IPS DF 6.9 (cell line): ENCODE data around the gene SCOC.

ENCODE experiments used
- DNase-seq: peaks from one replicate; pipeline ENCODE4 v3.0.0-alpha.2; 2013; ENCODE audit warnings: low read depth, low spot score
- H3K27ac ChIP-seq: one replicate; pipeline ENCODE4 v1.5.1; 2013; ENCODE audit warnings: low read length, control low read depth
- H3K27me3 ChIP-seq: 2 replicates; pipeline ENCODE4 v1.6.1; 2013; ENCODE audit warnings: mild to moderate bottlenecking, low read length; ENCODE audit not compliant: control insufficient read depth, insufficient read depth
- H3K36me3 ChIP-seq: 2 replicates; pipeline ENCODE4 v1.6.1; 2013; ENCODE audit warnings: low read length; ENCODE audit not compliant: control insufficient read depth, insufficient read depth
- H3K4me1 ChIP-seq: 2 replicates; pipeline ENCODE4 v1.6.1; 2013; ENCODE audit warnings: low read length; ENCODE audit not compliant: control insufficient read depth, insufficient read depth
- H3K4me3 ChIP-seq: 2 replicates; pipeline ENCODE4 v1.5.1; 2013; ENCODE audit warnings: mild to moderate bottlenecking, low read length
- H3K9me3 ChIP-seq: 2 replicates; pipeline ENCODE4 v1.6.1; 2013; ENCODE audit warnings: low read length, inconsistent platforms; ENCODE audit not compliant: control insufficient read depth, insufficient read depth
- WGBS: extraction: QIAGEN DNeasy Blood & Tissue Kit; methylation state at CpG from one replicate; pipeline ENCODE4 v1.1.7; 2013; ENCODE audit warnings: mixed read lengths, missing lambda C conversion rate; ENCODE audit not compliant: insufficient read length, insufficient coverage; 5-methylcytosine and 5-hydroxymethylcytosine counted together

SCOC gene

GRCh38 chr4:140343303-140343702 is 30.1 kb upstream of the SCOC start:
- Histone ChIP-seq H3K9me3 (no peaks in the 10 kb centered on the region), H3K4me3 (no peak overlapping the region), H3K36me3 (no peaks in the 10 kb centered on the region), H3K27me3 (no peaks in the 10 kb centered on the region), H3K27ac (no peak overlapping the region), H3K4me1 (no peaks in the 10 kb centered on the region)
- DNase-seq = no peak
- no CpG with 5 or more reads among the region's 5 CpGs for WGBS

- WGBS = no CpG with 5 or more reads among the region's 3 CpGs
- H3K4me3 ChIP-seq = no peak overlapping the region
- no peaks in the 10 kb centered on the region for H3K4me1 ChIP-seq
- no peaks in the 10 kb centered on the region for H3K36me3 ChIP-seq
- H3K9me3 ChIP-seq = no peaks in the 10 kb centered on the region
- H3K27ac ChIP-seq = no peak overlapping the region
- no peak for DNase-seq
- H3K27me3 ChIP-seq = no peaks in the 10 kb centered on the region
Measured at GRCh38 chr4:140344101-140344500, 29.3 kb upstream of the SCOC start.

GRCh38 chr4:140344621-140345020 is 28.8 kb upstream of the SCOC start:
- no CpG with 5 or more reads among the region's 9 CpGs for WGBS
- Histone ChIP-seq H3K4me3 (no peak overlapping the region), H3K9me3 (no peaks in the 10 kb centered on the region), H3K27ac (no peak overlapping the region), H3K27me3 (no peaks in the 10 kb centered on the region), H3K4me1 (no peaks in the 10 kb centered on the region), H3K36me3 (no peaks in the 10 kb centered on the region)
- no peak for DNase-seq

GRCh38 chr4:140346136-140346535 is 27.3 kb upstream of the SCOC start:
- Histone ChIP-seq H3K9me3 (no peaks in the 10 kb centered on the region), H3K4me1 (no peaks in the 10 kb centered on the region), H3K36me3 (no peaks in the 10 kb centered on the region), H3K4me3 (no peak overlapping the region), H3K27ac (no peak overlapping the region), H3K27me3 (no peaks in the 10 kb centered on the region)
- WGBS = no CpG with 5 or more reads among the region's 9 CpGs
- DNase-seq = no peak

DNA sequence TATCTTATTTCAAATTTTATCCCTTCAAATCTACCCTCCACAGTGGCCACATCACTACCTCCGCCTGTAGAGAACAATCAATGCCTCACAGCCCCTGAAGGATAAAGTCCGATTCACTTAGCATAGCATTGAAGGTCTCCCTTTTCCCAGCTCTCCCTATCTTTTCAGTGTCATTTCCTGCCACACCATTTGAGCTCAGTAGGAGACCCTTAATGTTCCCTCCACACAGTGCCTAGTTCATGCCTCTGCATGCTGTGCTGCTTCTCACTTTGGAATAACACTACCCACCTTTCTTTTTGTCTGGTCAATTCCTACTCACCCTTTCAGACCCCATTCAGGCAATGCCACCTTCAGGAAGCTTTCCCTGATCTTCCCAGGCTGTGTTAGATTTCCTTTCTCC is 23.6 kb upstream of the SCOC start:
- WGBS = no CpG with 5 or more reads among the region's 2 CpGs

GRCh38 chr4:140351093-140352075 is 22.1 kb upstream of the SCOC start:
- no peak overlapping the region for H3K27ac ChIP-seq
- DNase-seq = no peak
- H3K4me1 ChIP-seq = no peaks in the 10 kb centered on the region
- H3K9me3 ChIP-seq = no peaks in the 10 kb centered on the region
- no peaks in the 10 kb centered on the region for H3K27me3 ChIP-seq
- no peaks in the 10 kb centered on the region for H3K36me3 ChIP-seq
- no CpG with 5 or more reads among the region's 28 CpGs for WGBS
- H3K4me3 ChIP-seq = no peak overlapping the region

More for the DNA sequence above, 23.6 kb upstream of the SCOC start:
- H3K27me3 ChIP-seq = no peaks in the 10 kb centered on the region
- no peaks in the 10 kb centered on the region for H3K36me3 ChIP-seq
- no peaks in the 10 kb centered on the region for H3K4me1 ChIP-seq
- no peaks in the 10 kb centered on the region for H3K9me3 ChIP-seq
- no peak overlapping the region for H3K4me3 ChIP-seq
- H3K27ac ChIP-seq = no peak overlapping the region
- no peak for DNase-seq

GRCh38 chr4:140353786-140354185 is 19.7 kb upstream of the SCOC start:
- Histone ChIP-seq H3K36me3 (no peaks in the 10 kb centered on the region), H3K27ac (no peak overlapping the region), H3K4me1 (no peaks in the 10 kb centered on the region), H3K27me3 (no peaks in the 10 kb centered on the region), H3K9me3 (no peaks in the 10 kb centered on the region), H3K4me3 (no peak overlapping the region)
- no peak for DNase-seq
- WGBS = no CpG with 5 or more reads among the region's 6 CpGs

- Histone ChIP-seq H3K27me3 (no peaks in the 10 kb centered on the region), H3K27ac (no peak overlapping the region), H3K4me3 (no peak overlapping the region), H3K36me3 (no peaks in the 10 kb centered on the region), H3K9me3 (no peaks in the 10 kb centered on the region), H3K4me1 (no peaks in the 10 kb centered on the region)
- no CpG with 5 or more reads among the region's 1 CpG for WGBS
- no peak for DNase-seq
Measured at GRCh38 chr4:140355288-140355687, 18.2 kb upstream of the SCOC start.

DNA sequence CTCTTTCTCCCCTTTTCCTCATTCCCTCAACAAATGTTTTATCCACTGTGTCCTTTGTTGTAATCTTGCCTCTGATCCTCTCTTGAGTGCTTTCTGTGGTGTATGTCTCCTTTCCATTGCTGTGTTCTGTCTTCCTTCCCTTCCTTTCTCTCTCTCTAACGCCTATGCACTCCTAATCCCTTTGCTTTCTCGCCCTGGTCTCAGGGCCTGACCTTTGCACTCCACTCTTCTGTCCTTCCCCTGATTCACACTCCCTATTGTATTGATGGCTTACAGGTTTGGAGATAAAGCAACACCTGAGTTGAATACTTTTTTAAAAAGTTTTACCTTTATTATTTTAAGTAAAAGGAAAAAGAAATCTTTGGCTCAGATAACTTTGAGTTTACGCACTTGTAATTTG is 15.6 kb upstream of the SCOC start:
- no CpG with 5 or more reads among the region's 3 CpGs for WGBS
- Histone ChIP-seq H3K36me3 (no peaks in the 10 kb centered on the region), H3K27ac (no peak overlapping the region), H3K4me3 (no peak overlapping the region), H3K9me3 (no peaks in the 10 kb centered on the region), H3K4me1 (no peaks in the 10 kb centered on the region), H3K27me3 (no peaks in the 10 kb centered on the region)
- no peak for DNase-seq

GRCh38 chr4:140358281-140358680 is 15.2 kb upstream of the SCOC start:
- no peak for DNase-seq
- WGBS = no CpG with 5 or more reads among the region's 1 CpG

More at GRCh38 chr4:140358281-140358680, 15.2 kb upstream of the SCOC start:
- Histone ChIP-seq H3K36me3 (no peaks in the 10 kb centered on the region), H3K4me1 (no peaks in the 10 kb centered on the region), H3K27me3 (no peaks in the 10 kb centered on the region), H3K9me3 (no peaks in the 10 kb centered on the region), H3K4me3 (no peak overlapping the region), H3K27ac (no peak overlapping the region)
